GM23338 (cell line): Measurements from ENCODE around the gene LMOD3.

ENCODE experiments used
- CREB1 ChIP-seq: fragments of 250-450 bp; sonication (Bioruptor Pico); IDR thresholded peaks from 2 replicates; pipeline ENCODE4 v1.5.0; 2020; ENCODE audit warnings: low read depth, mild to moderate bottlenecking, moderate library complexity
- EZH2 ChIP-seq: fragments of 200-600 bp; sonication (generic); IDR thresholded peaks from one replicate; pipeline ENCODE4 v1.8.0; 2017; ENCODE audit warnings: antibody characterized with exemption, mild to moderate bottlenecking, low read depth; ENCODE audit not compliant: unreplicated experiment
- EZH2phosphoT487 ChIP-seq: fragments of 200-600 bp; sonication (generic); IDR thresholded peaks from one replicate; pipeline ENCODE4 v1.8.1; 2018; ENCODE audit warnings: antibody characterized with exemption; ENCODE audit not compliant: unreplicated experiment
- JUNB ChIP-seq: IDR thresholded peaks from one replicate; pipeline ENCODE4 v1.6.1; 2016; ENCODE audit warnings: antibody characterized with exemption; ENCODE audit not compliant: unreplicated experiment
- NANOG ChIP-seq: IDR thresholded peaks from 2 replicates; pipeline ENCODE4 v1.6.1; 2016; ENCODE audit warnings: antibody characterized with exemption, borderline replicate concordance
- POLR2AphosphoS5 ChIP-seq: IDR thresholded peaks from 2 replicates; pipeline ENCODE4 v1.6.1; 2016; ENCODE audit warnings: antibody characterized with exemption, low read depth
- STAT1 ChIP-seq: IDR thresholded peaks from one replicate; pipeline ENCODE4 v1.6.1; 2016; ENCODE audit warnings: antibody characterized with exemption; ENCODE audit not compliant: unreplicated experiment
- ZNF114 ChIP-seq: fragments of 250-450 bp; sonication (Bioruptor Pico); IDR thresholded peaks from 2 replicates; pipeline ENCODE4 v1.5.0; 2020; ENCODE audit warnings: mild to moderate bottlenecking, moderate library complexity
- ZNF331 ChIP-seq: fragments of 250-450 bp; sonication (Bioruptor Pico); IDR thresholded peaks from 2 replicates; pipeline ENCODE4 v1.5.0; 2020; ENCODE audit warnings: low read depth, mild to moderate bottlenecking, moderate library complexity
- TF ChIP-seq, protein P1 (sequence below), 2 experiments: fragments of 200-600 bp in 1 of 2; sonication (generic) in 1 of 2; conservative IDR thresholded peaks; 2 replicates each; pipeline versions ENCODE4 v1.5.1 to v1.6.1; 2016 to 2017; ENCODE audit warnings: antibody characterized with exemption in 2 of 2, low read depth in 2 of 2, mild to moderate bottlenecking in 2 of 2, moderate library complexity in 1 of 2
- TF ChIP-seq, protein P2 (sequence below): IDR thresholded peaks from one replicate; pipeline ENCODE4 v1.6.1; 2018; ENCODE audit warnings: antibody characterized with exemption; ENCODE audit not compliant: unreplicated experiment
- TF ChIP-seq, protein P3 (sequence below): IDR thresholded peaks from 2 replicates; pipeline ENCODE4 v1.6.1; 2016; ENCODE audit warnings: antibody characterized with exemption
- TF ChIP-seq, protein P4 (sequence below): fragments of 250-450 bp; sonication (Bioruptor Pico); IDR thresholded peaks from 2 replicates; pipeline ENCODE4 v1.5.0; 2020; ENCODE audit warnings: mild to moderate bottlenecking, moderate library complexity

DNA sequence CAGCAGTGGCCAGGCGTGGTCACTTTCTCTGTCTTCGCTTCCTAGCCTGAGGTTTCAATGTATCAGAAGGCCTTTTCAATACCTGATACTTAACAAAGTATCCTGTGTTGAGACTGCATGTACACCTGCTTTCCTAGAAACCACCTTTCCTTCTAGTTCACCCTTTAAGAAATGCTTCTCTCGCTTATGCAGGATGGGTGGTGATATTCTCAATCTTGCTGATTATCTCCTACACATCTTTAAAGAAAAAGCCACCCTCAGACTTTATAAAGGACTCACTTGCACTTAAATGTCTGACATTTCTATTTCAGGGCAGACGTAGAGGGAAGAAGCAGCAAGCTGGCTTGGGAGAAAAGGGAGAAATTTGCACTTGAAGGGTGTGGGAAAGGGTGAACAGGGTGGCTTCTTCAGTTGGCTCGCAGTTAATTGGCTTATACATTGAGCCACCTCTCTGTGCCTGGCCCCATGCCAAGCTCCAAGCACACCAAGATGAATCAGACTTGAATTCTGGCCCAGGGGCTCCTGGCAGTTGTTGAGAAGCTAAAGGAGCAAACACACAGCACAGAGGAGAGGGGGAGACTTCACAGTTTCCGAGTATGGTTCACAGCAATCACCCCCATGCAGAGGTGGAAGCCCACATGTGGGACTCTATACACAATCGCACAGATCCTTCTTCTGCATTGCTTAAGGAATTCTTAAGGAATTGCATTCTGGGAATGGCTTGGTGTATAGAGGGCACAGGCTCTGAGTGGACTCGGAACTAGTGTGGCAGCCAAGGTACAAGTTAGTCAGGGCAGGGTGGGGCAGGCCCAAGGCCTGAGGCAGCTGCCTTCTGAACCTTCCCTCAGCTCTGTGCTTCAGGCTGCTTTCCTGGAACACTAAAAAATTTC, 36.3 kb downstream of the LMOD3 start:
- TF ChIP-seq EZH2 (no peak), STAT1 (no peak), POLR2AphosphoS5 (no peak), ZNF114 (CRISPR knock-in tag) (no peak), CREB1 (CRISPR knock-in tag) (no peak), EZH2phosphoT487 (no peak), ZNF331 (CRISPR knock-in tag) (no peak), JUNB (no peak), NANOG (no peak)
- TF ChIP-seq, protein P1, sequence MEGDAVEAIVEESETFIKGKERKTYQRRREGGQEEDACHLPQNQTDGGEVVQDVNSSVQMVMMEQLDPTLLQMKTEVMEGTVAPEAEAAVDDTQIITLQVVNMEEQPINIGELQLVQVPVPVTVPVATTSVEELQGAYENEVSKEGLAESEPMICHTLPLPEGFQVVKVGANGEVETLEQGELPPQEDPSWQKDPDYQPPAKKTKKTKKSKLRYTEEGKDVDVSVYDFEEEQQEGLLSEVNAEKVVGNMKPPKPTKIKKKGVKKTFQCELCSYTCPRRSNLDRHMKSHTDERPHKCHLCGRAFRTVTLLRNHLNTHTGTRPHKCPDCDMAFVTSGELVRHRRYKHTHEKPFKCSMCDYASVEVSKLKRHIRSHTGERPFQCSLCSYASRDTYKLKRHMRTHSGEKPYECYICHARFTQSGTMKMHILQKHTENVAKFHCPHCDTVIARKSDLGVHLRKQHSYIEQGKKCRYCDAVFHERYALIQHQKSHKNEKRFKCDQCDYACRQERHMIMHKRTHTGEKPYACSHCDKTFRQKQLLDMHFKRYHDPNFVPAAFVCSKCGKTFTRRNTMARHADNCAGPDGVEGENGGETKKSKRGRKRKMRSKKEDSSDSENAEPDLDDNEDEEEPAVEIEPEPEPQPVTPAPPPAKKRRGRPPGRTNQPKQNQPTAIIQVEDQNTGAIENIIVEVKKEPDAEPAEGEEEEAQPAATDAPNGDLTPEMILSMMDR (conservative IDR thresholded peaks at IDR 0.05; ENCODE audit: low read depth in 2 of 2) = no peak
- TF ChIP-seq, protein P2, sequence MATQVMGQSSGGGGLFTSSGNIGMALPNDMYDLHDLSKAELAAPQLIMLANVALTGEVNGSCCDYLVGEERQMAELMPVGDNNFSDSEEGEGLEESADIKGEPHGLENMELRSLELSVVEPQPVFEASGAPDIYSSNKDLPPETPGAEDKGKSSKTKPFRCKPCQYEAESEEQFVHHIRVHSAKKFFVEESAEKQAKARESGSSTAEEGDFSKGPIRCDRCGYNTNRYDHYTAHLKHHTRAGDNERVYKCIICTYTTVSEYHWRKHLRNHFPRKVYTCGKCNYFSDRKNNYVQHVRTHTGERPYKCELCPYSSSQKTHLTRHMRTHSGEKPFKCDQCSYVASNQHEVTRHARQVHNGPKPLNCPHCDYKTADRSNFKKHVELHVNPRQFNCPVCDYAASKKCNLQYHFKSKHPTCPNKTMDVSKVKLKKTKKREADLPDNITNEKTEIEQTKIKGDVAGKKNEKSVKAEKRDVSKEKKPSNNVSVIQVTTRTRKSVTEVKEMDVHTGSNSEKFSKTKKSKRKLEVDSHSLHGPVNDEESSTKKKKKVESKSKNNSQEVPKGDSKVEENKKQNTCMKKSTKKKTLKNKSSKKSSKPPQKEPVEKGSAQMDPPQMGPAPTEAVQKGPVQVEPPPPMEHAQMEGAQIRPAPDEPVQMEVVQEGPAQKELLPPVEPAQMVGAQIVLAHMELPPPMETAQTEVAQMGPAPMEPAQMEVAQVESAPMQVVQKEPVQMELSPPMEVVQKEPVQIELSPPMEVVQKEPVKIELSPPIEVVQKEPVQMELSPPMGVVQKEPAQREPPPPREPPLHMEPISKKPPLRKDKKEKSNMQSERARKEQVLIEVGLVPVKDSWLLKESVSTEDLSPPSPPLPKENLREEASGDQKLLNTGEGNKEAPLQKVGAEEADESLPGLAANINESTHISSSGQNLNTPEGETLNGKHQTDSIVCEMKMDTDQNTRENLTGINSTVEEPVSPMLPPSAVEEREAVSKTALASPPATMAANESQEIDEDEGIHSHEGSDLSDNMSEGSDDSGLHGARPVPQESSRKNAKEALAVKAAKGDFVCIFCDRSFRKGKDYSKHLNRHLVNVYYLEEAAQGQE = no peak
- TF ChIP-seq, protein P3, sequence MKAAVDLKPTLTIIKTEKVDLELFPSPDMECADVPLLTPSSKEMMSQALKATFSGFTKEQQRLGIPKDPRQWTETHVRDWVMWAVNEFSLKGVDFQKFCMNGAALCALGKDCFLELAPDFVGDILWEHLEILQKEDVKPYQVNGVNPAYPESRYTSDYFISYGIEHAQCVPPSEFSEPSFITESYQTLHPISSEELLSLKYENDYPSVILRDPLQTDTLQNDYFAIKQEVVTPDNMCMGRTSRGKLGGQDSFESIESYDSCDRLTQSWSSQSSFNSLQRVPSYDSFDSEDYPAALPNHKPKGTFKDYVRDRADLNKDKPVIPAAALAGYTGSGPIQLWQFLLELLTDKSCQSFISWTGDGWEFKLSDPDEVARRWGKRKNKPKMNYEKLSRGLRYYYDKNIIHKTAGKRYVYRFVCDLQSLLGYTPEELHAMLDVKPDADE = no peak
- TF ChIP-seq, protein P4, sequence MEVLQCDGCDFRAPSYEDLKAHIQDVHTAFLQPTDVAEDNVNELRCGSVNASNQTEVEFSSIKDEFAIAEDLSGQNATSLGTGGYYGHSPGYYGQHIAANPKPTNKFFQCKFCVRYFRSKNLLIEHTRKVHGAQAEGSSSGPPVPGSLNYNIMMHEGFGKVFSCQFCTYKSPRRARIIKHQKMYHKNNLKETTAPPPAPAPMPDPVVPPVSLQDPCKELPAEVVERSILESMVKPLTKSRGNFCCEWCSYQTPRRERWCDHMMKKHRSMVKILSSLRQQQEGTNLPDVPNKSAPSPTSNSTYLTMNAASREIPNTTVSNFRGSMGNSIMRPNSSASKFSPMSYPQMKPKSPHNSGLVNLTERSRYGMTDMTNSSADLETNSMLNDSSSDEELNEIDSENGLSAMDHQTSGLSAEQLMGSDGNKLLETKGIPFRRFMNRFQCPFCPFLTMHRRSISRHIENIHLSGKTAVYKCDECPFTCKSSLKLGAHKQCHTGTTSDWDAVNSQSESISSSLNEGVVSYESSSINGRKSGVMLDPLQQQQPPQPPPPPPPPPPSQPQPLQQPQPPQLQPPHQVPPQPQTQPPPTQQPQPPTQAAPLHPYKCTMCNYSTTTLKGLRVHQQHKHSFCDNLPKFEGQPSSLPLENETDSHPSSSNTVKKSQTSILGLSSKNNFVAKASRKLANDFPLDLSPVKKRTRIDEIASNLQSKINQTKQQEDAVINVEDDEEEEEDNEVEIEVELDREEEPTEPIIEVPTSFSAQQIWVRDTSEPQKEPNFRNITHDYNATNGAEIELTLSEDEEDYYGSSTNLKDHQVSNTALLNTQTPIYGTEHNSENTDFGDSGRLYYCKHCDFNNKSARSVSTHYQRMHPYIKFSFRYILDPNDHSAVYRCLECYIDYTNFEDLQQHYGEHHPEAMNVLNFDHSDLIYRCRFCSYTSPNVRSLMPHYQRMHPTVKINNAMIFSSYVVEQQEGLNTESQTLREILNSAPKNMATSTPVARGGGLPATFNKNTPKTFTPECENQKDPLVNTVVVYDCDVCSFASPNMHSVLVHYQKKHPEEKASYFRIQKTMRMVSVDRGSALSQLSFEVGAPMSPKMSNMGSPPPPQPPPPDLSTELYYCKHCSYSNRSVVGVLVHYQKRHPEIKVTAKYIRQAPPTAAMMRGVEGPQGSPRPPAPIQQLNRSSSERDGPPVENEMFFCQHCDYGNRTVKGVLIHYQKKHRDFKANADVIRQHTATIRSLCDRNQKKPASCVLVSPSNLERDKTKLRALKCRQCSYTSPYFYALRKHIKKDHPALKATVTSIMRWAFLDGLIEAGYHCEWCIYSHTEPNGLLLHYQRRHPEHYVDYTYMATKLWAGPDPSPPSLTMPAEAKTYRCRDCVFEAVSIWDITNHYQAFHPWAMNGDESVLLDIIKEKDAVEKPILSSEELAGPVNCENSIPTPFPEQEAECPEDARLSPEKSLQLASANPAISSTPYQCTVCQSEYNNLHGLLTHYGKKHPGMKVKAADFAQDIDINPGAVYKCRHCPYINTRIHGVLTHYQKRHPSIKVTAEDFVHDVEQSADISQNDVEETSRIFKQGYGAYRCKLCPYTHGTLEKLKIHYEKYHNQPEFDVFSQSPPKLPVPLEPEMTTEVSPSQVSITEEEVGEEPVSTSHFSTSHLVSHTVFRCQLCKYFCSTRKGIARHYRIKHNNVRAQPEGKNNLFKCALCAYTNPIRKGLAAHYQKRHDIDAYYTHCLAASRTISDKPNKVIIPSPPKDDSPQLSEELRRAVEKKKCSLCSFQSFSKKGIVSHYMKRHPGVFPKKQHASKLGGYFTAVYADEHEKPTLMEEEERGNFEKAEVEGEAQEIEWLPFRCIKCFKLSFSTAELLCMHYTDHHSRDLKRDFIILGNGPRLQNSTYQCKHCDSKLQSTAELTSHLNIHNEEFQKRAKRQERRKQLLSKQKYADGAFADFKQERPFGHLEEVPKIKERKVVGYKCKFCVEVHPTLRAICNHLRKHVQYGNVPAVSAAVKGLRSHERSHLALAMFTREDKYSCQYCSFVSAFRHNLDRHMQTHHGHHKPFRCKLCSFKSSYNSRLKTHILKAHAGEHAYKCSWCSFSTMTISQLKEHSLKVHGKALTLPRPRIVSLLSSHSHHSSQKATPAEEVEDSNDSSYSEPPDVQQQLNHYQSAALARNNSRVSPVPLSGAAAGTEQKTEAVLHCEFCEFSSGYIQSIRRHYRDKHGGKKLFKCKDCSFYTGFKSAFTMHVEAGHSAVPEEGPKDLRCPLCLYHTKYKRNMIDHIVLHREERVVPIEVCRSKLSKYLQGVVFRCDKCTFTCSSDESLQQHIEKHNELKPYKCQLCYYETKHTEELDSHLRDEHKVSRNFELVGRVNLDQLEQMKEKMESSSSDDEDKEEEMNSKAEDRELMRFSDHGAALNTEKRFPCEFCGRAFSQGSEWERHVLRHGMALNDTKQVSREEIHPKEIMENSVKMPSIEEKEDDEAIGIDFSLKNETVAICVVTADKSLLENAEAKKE (CRISPR knock-in tag) = no peak
